OCI-LY3 (cell line): Measurements from ENCODE around the gene KCNN2.

Experiments
- EZH2phosphoT487 ChIP-seq: fragments of 200-600 bp; shearing (Covaris generic); IDR thresholded peaks from 2 replicates; pipeline ENCODE4 v1.6.1; 2018; ENCODE audit warnings: antibody characterized with exemption, mixed run types, low read depth
- TF ChIP-seq, protein P1 (sequence below): fragments of 200-600, 300-600 bp; sonication (generic); IDR thresholded peaks from 2 replicates; pipeline ENCODE4 v1.5.1; 2014; ENCODE audit warnings: antibody characterized with exemption, low read length, low read depth

DNA sequence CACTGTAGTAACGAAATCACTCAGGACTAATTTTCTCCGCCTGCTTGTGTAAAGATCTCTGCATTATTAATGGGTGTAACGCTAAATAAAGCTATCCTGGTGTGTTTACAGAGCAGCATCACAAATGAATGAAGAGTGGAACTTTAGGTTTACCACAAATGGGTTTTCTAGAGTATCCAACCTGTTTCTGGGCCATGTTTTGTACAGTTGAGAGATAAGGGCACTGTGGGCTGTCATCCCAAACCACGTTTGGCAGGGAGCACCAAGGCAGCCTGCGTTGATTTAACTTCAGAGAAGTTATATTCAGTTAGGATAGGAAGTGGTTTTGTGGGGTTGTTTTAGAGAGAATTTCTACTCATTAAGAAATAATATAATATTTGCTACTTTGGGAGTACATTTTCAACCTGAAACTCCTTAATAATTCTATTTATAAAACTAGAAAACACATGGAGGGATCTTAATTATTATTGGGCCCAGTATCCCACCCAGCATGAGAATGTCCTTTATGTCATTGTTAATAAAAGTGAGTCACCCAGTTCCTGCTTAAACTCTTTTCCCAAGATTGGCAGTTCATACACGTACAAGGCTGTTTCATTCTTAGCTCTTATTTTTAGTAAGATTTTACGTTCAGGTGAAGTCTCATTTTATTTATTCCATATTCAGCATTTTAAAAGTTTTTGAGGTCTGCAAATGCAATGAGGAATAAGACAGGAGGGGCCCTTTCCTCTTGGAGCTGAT, 8.0 kb downstream of the KCNN2 start:
- TF ChIP-seq, protein P1, sequence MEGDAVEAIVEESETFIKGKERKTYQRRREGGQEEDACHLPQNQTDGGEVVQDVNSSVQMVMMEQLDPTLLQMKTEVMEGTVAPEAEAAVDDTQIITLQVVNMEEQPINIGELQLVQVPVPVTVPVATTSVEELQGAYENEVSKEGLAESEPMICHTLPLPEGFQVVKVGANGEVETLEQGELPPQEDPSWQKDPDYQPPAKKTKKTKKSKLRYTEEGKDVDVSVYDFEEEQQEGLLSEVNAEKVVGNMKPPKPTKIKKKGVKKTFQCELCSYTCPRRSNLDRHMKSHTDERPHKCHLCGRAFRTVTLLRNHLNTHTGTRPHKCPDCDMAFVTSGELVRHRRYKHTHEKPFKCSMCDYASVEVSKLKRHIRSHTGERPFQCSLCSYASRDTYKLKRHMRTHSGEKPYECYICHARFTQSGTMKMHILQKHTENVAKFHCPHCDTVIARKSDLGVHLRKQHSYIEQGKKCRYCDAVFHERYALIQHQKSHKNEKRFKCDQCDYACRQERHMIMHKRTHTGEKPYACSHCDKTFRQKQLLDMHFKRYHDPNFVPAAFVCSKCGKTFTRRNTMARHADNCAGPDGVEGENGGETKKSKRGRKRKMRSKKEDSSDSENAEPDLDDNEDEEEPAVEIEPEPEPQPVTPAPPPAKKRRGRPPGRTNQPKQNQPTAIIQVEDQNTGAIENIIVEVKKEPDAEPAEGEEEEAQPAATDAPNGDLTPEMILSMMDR: no peak
- no peak for TF ChIP-seq EZH2phosphoT487
